ENCODE data around the gene PIK3R5.

GRCh38 chr17:9002606-9003354, 37.3 kb upstream of the PIK3R5 start:
- TF ChIP-seq, protein P1, sequence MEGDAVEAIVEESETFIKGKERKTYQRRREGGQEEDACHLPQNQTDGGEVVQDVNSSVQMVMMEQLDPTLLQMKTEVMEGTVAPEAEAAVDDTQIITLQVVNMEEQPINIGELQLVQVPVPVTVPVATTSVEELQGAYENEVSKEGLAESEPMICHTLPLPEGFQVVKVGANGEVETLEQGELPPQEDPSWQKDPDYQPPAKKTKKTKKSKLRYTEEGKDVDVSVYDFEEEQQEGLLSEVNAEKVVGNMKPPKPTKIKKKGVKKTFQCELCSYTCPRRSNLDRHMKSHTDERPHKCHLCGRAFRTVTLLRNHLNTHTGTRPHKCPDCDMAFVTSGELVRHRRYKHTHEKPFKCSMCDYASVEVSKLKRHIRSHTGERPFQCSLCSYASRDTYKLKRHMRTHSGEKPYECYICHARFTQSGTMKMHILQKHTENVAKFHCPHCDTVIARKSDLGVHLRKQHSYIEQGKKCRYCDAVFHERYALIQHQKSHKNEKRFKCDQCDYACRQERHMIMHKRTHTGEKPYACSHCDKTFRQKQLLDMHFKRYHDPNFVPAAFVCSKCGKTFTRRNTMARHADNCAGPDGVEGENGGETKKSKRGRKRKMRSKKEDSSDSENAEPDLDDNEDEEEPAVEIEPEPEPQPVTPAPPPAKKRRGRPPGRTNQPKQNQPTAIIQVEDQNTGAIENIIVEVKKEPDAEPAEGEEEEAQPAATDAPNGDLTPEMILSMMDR (IDR thresholded peaks at IDR 0.05), result peak in 9 of 12 donors; percentile 6 to 40 (median 23)
- no peak for TF ChIP-seq POLR2A (IDR thresholded peaks at IDR 0.05)

Data from heart left ventricle (tissue), 13 donors.